Upper lobe of right lung (tissue), 1 donor: ENCODE measurements around the gene INPP5J. TPM values are rescaled to one million over a fixed set of nuclear protein-coding genes. Genes with fewer than 3 reads are reported as not detected.
A peak's percentile ranks its signal among the peaks of the same experiment; 100 is the strongest.

Experiments
- ATAC-seq: fragments of 200-7000 bp; cut with Tn5 transposase; one replicate; pipeline ENCODE4 v1.9.1; 2020; ENCODE audit warnings: mild to moderate bottlenecking, moderate library complexity
- DNase-seq: peaks from one replicate; pipeline ENCODE4 v3.0.0-alpha.2; 2020
- H3K27ac ChIP-seq: fragments of 200-600 bp; one replicate; pipeline ENCODE4 v1.8.0; 2022
- H3K27me3 ChIP-seq: fragments of 200-600 bp; one replicate; pipeline ENCODE4 v1.8.0; 2022; ENCODE audit warnings: mild to moderate bottlenecking
- H3K36me3 ChIP-seq: fragments of 200-600 bp; one replicate; pipeline ENCODE4 v1.8.0; 2022
- H3K4me1 ChIP-seq: fragments of 200-600 bp; one replicate; pipeline ENCODE4 v1.8.0; 2022
- H3K4me3 ChIP-seq: fragments of 200-600 bp; one replicate; pipeline ENCODE4 v1.8.0; 2022; ENCODE audit warnings: mild to moderate bottlenecking
- H3K9me3 ChIP-seq: fragments of 200-600 bp; one replicate; pipeline ENCODE4 v1.8.0; 2022
- CTCF ChIP-seq: fragments of 200-600 bp; IDR thresholded peaks from one replicate; pipeline ENCODE4 v1.8.0; 2022; ENCODE audit warnings: antibody characterized with exemption
- intact Hi-C: fragments of 100-400 bp; cut with DNase I; formaldehyde crosslinking; loops from one replicate; pipeline ENCODE4 v1.11.0; 2022
- total RNA-seq: library from RNA; stranded (reverse); fragmentation: NEBNext Ultra II Directional; extraction: Animal tissue kit (Norgen Biotek cat#: 25700); gene quantifications from one replicate; pipeline ENCODE4 v1.2.1, GENCODE V29; 2021
- donor health status: DM: no; HTN: yes; CAD: no; lungs with severe emphysema.

INPP5J gene
- total RNA-seq, 1 donor from 2014 or later: 4.5 TPM

- Histone ChIP-seq H3K36me3 (peaks cover 46% of the 10 kb centered on the region), H3K4me1 (no peaks in the 10 kb centered on the region)
Observed at GRCh38 chr22:31099841-31100761, 22.7 kb upstream of the INPP5J start.

GRCh38 chr22:31100762-31101525 lies 21.8 kb upstream of the INPP5J start:
- ATAC-seq: no peak
- peaks cover 4% of the 10 kb centered on the region for H3K4me1 ChIP-seq
- intact Hi-C loops: no loop called here

More at GRCh38 chr22:31099841-31100761, 22.7 kb upstream of the INPP5J start:
- H3K27me3 ChIP-seq: no peaks in the 10 kb centered on the region
- H3K9me3 ChIP-seq: no peaks in the 10 kb centered on the region
- TF ChIP-seq CTCF: no peak
- ATAC-seq (no peak), DNase-seq (no peak)
- no peak overlapping the region for H3K27ac ChIP-seq
- intact Hi-C loops: no loop called here
- H3K4me3 ChIP-seq: no peak overlapping the region

GRCh38 chr22:31102441-31103081 lies 20.2 kb upstream of the INPP5J start:
- no peaks in the 10 kb centered on the region for H3K27me3 ChIP-seq
- intact Hi-C loops: no loop called here
- no peak for DNase-seq
- H3K9me3 ChIP-seq: no peaks in the 10 kb centered on the region
- ATAC-seq: peak; percentile 3
- TF ChIP-seq CTCF: no peak
- peaks cover 30% of the 10 kb centered on the region for H3K36me3 ChIP-seq
- H3K27ac ChIP-seq: peak overlapping the region; percentile 51
- no peak overlapping the region for H3K4me3 ChIP-seq
- peaks cover 13% of the 10 kb centered on the region for H3K4me1 ChIP-seq

More at GRCh38 chr22:31100762-31101525, 21.8 kb upstream of the INPP5J start:
- DNase-seq: no peak
- Histone ChIP-seq H3K9me3 (no peaks in the 10 kb centered on the region), H3K36me3 (peaks cover 42% of the 10 kb centered on the region), H3K27ac (no peak overlapping the region), H3K4me3 (no peak overlapping the region), H3K27me3 (no peaks in the 10 kb centered on the region)
- no peak for TF ChIP-seq CTCF

GRCh38 chr22:31103111-31103510 lies 19.7 kb upstream of the INPP5J start:
- Histone ChIP-seq H3K27ac (peak overlapping the region; percentile 3), H3K4me1 (peaks cover 14% of the 10 kb centered on the region), H3K36me3 (peaks cover 30% of the 10 kb centered on the region), H3K27me3 (no peaks in the 10 kb centered on the region), H3K4me3 (no peak overlapping the region), H3K9me3 (no peaks in the 10 kb centered on the region)
- intact Hi-C loops: no loop called here
- DNase-seq (no peak), ATAC-seq (no peak)
- TF ChIP-seq CTCF: no peak

- H3K9me3 ChIP-seq: no peaks in the 10 kb centered on the region
- intact Hi-C loops: no loop called here
- no peak overlapping the region for H3K27ac ChIP-seq
- TF ChIP-seq CTCF: no peak
- DNase-seq (no peak), ATAC-seq (no peak)
- H3K4me3 ChIP-seq: no peak overlapping the region
- H3K27me3 ChIP-seq: no peaks in the 10 kb centered on the region
- H3K4me1 ChIP-seq: peaks cover 16% of the 10 kb centered on the region
- H3K36me3 ChIP-seq: peaks cover 26% of the 10 kb centered on the region
Observed at GRCh38 chr22:31103899-31104694, 18.7 kb upstream of the INPP5J start.
